Measurements from ENCODE around the gene BMPR1B. TPM values are rescaled to one million over a fixed set of nuclear protein-coding genes. Genes with fewer than 3 reads are reported as not detected.

BMPR1B gene
- total and polyA plus RNA-seq, 9 of the 15 experiments (the other 6 are each of a cell fraction or from before 2014, with no cell fraction given): 0.01 TPM; not detected in 8

- Histone ChIP-seq H3K9me3 (replicated peaks; ENCODE audit: control insufficient read depth, insufficient read depth, low read depth, low read length) (no peaks in the 10 kb centered on the region; the same call in 1 of the 2 replicates), H3K4me3 (no peak overlapping the region), H3K4me2 (ENCODE audit: insufficient read depth, low read length) (no peak overlapping the region), H3K4me1 (replicated peaks in 1 of 2; ENCODE audit: control insufficient read depth in 2 of 2, insufficient read depth in 2 of 2, low read length in 2 of 2) (no peaks in the 10 kb centered on the region), H3K27ac (ENCODE audit: extremely low read depth, low read depth, low read length) (no peak overlapping the region), H4K20me1 (replicated peaks; ENCODE audit: control insufficient read depth, insufficient read depth, low read length) (no peaks in the 10 kb centered on the region), H3K27me3 (ENCODE audit: control insufficient read depth in 2 of 2, insufficient read depth in 2 of 2, low read length in 2 of 2) (no peaks in the 10 kb centered on the region), H2AFZ (ENCODE audit: low read depth, low read length) (no peak overlapping the region), H3K9me1 (ENCODE audit: control insufficient read depth, insufficient read depth, low read length) (no peaks in the 10 kb centered on the region), H3K9ac (ENCODE audit: insufficient read depth in 1 of 2, low read depth in 2 of 2, low read length in 2 of 2) (no peak overlapping the region), H3K79me2 (ENCODE audit: control insufficient read depth, insufficient read depth, low read length) (no peaks in the 10 kb centered on the region), H3K36me3 (ENCODE audit: control insufficient read depth, insufficient read depth, low read length) (no peaks in the 10 kb centered on the region)
- DNase-seq (ENCODE audit: extremely low read depth in 1 of 4, low spot score in 3 of 4) (no peak), FAIRE-seq (no peak), ATAC-seq (no peak)
- POLR2A ChIA-PET: no interaction called here
- in situ Hi-C loops (cut with MboI): no loop called here
- intact Hi-C loops (cut with micrococcal nuclease): no loop called here
- WGBS (ENCODE audit: insufficient coverage, low coverage, missing lambda C conversion rate): 0% methylated on average over 1 of the region's 1 CpG
- BruUV-seq (replicated peaks): no TSS peak
- CTCF ChIA-PET (ENCODE audit: low intra/inter-chr PET ratio): no interaction called here
- TF ChIP-seq YBX1 (IDR thresholded peaks at IDR 0.05): no peak
- no peak for TF ChIP-seq HMG20A (CRISPR knock-in tag; conservative IDR thresholded peaks at IDR 0.05)
- TF ChIP-seq RBBP5 (IDR thresholded peaks at IDR 0.05; ENCODE audit: borderline replicate concordance, insufficient read depth, low read length, poor library complexity, severe bottlenecking): no peak
- TF ChIP-seq RCOR1 (IDR thresholded peaks at IDR 0.05; ENCODE audit: borderline replicate concordance in 1 of 2, low read depth in 2 of 2, low read length in 2 of 2): no peak
- no peak for TF ChIP-seq CLOCK (CRISPR knock-in tag; IDR thresholded peaks at IDR 0.05; ENCODE audit: borderline replicate concordance)
- no peak for TF ChIP-seq HDAC3 (IDR thresholded peaks at IDR 0.05; ENCODE audit: borderline replicate concordance, partially characterized antibody)
- no peak for TF ChIP-seq ZNF518B (CRISPR knock-in tag; IDR thresholded peaks at IDR 0.05)
- no peak for TF ChIP-seq IRF1 (CRISPR knock-in tag; IDR thresholded peaks at IDR 0.05; ENCODE audit: borderline replicate concordance)
- no peak for TF ChIP-seq TAF1 (IDR thresholded peaks at IDR 0.05; ENCODE audit: control insufficient read depth, extremely low read depth, insufficient read depth, low read length, severe bottlenecking)
- no peak for TF ChIP-seq SUPT5H (IDR thresholded peaks at IDR 0.05)
- TF ChIP-seq TAL1 (IDR thresholded peaks at IDR 0.05): no peak
- no peak for TF ChIP-seq ZKSCAN8 (CRISPR knock-in tag; IDR thresholded peaks at IDR 0.05)
- TF ChIP-seq MTF1 (CRISPR knock-in tag; IDR thresholded peaks at IDR 0.05; ENCODE audit: borderline replicate concordance): no peak
- no peak for TF ChIP-seq CAMTA2 (CRISPR knock-in tag; conservative IDR thresholded peaks at IDR 0.05)
- TF ChIP-seq ZNF79 (CRISPR knock-in tag; IDR thresholded peaks at IDR 0.05; ENCODE audit: low read depth): no peak
Observed at GRCh38 chr4:94927696-94928095, 169.9 kb downstream of the BMPR1B start.
